ENCODE measurements around the gene TUB.

- TF ChIP-seq CTCF (IDR thresholded peaks at IDR 0.05 in 8 of 11, conservative IDR thresholded peaks at IDR 0.05 in 3 of 11) (no peak), POLR2AphosphoS5 (IDR thresholded peaks at IDR 0.05) (no peak), POLR2A (IDR thresholded peaks at IDR 0.05) (no peak)
Measured at GRCh38 chr11:8138526-8138925, 57.5 kb downstream of the TUB start.

Data from spleen (tissue), 7 donors.